DMS79 treated with DMSO at 0.1 percent for 48 hours (cell line): Measurements from ENCODE around the gene CNTNAP5.

Source experiments
- DNase-seq: peaks from one replicate; lab custom pipeline; 2025; lab: John Stamatoyannopoulos, UW

Gene CNTNAP5

GRCh38 chr2:124159166-124159565 is 134.1 kb downstream of the CNTNAP5 start:
- DNase-seq, result no peak

- DNase-seq, result no peak
Measured at GRCh38 chr2:124161542-124161941, 136.5 kb downstream of the CNTNAP5 start.

- DNase-seq, result no peak
Measured at GRCh38 chr2:124162256-124162655, 137.2 kb downstream of the CNTNAP5 start.

- peak; percentile 20 for DNase-seq
Measured at GRCh38 chr2:124163840-124164239, 138.8 kb downstream of the CNTNAP5 start.

GRCh38 chr2:124165698-124166097 is 140.6 kb downstream of the CNTNAP5 start:
- no peak for DNase-seq

- DNase-seq, result no peak
Measured at GRCh38 chr2:124171472-124172063, 146.5 kb downstream of the CNTNAP5 start.

GRCh38 chr2:124178719-124179118 is 153.6 kb downstream of the CNTNAP5 start:
- DNase-seq, result no peak

GRCh38 chr2:124180635-124181034 is 155.5 kb downstream of the CNTNAP5 start:
- DNase-seq, result no peak

GRCh38 chr2:124186801-124187200 is 161.7 kb downstream of the CNTNAP5 start:
- DNase-seq, result no peak

- DNase-seq, result no peak
Measured at GRCh38 chr2:124187948-124188347, 162.9 kb downstream of the CNTNAP5 start.

GRCh38 chr2:124193706-124194105 is 168.6 kb downstream of the CNTNAP5 start:
- no peak for DNase-seq

- DNase-seq, result no peak
Measured at GRCh38 chr2:124201713-124202112, 176.6 kb downstream of the CNTNAP5 start.

GRCh38 chr2:124209441-124209840 is 184.4 kb downstream of the CNTNAP5 start:
- no peak for DNase-seq

- DNase-seq, result no peak
Measured at GRCh38 chr2:124211461-124211860, 186.4 kb downstream of the CNTNAP5 start.

GRCh38 chr2:124213977-124214587 is 189.0 kb downstream of the CNTNAP5 start:
- no peak for DNase-seq

GRCh38 chr2:124246170-124246569 is 221.1 kb downstream of the CNTNAP5 start:
- DNase-seq, result no peak

GRCh38 chr2:124248386-124248785 is 223.3 kb downstream of the CNTNAP5 start:
- DNase-seq, result no peak

- peak; percentile 96 for DNase-seq
Measured at GRCh38 chr2:124250433-124250832, 225.3 kb downstream of the CNTNAP5 start.

- DNase-seq, result no peak
Measured at GRCh38 chr2:124254621-124255020, 229.5 kb downstream of the CNTNAP5 start.

GRCh38 chr2:124257120-124257519 is 232.0 kb downstream of the CNTNAP5 start:
- no peak for DNase-seq

- no peak for DNase-seq
Measured at GRCh38 chr2:124258140-124258880, 233.2 kb downstream of the CNTNAP5 start.

GRCh38 chr2:124261456-124261855 is 236.4 kb downstream of the CNTNAP5 start:
- DNase-seq, result no peak

- no peak for DNase-seq
Measured at GRCh38 chr2:124264551-124265091, 239.5 kb downstream of the CNTNAP5 start.
